SIG-M5 (cell line): ENCODE measurements around the gene GAREM2.
"Not testable (repeated sequence)": the region's sequence is repeated elsewhere in the genome, so short reads cannot be mapped to it uniquely, and the experiment has no call there.

ENCODE experiments used
- DNase-seq: peaks from one replicate; lab custom pipeline; 2025; lab: John Stamatoyannopoulos, UW

GAREM2 gene

DNA sequence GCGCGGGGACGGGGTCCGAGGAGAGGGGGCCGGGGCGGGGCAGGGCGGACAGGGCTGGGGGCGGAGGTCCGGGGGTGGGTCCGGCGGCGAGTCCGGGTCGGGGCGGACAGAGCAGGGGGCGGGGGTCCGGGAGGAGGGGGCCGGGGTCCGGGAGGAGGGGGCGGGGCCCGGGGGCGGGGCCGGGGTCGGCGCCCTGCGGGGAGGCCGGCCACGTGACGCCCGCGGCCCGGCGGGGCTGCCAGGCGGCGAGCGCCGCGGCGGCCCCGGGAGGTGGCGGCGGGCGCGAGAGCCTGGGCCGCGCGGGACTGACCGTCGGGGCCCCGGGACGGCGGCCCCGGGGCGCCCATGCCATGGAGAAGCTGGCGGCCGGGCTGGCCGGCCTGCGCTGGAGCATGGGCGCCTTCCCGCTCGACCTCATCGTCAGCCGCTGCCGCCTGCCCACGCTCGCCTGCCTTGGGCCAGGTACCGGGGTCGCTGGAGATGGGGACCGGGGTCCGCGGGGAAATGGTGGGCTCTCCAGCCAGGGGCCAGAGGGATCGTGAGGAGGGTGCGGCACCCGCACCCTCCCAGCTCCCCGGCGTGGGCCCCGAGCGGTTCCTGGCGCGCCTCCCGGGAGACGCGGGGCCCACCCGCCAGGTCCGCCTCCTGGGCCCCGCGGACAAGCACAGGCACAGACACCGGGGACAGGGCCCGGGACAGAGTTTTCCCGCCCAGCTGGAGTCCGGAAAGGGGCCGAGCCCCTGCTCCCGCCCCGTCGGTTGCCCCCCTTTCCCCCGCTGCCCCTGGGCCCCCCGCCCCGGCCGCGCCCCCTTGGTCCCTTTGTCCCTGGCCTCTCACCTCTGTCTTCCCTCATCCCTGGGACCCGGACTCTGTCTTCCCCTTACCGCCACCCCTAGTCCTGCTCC lies at the start of gene GAREM2:
GAREM2 (plus strand) TSS at position 218 of the 905 bp plus-strand sequence; CDS start at position 351, 133 bp downstream.
- DNase-seq = no peak

DNA sequence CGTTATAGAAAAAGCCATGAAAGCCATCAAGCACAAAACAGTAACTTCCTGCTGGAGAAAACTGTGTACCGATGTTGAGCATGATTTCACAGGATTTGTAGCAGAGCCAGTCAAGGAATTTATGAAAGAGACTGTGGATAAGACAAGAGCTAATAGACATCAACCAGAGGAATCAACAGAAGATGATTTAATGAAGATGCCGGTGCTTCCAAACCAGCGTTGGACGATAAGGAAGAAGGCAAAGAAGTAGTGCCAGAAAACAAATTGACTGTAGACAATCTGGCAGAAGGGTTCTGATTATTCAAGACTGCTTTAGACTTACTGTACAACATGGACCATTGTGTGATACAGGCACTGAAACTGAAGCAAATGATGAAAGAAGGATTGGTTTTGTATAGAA lies 49.5 kb upstream of the GAREM2 start:
- DNase-seq = no peak

GRCh38 chr2:26126074-26126473 lies 46.8 kb upstream of the GAREM2 start:
- DNase-seq = no peak

GRCh38 chr2:26128176-26128575 lies 44.7 kb upstream of the GAREM2 start:
- DNase-seq = no peak

DNA sequence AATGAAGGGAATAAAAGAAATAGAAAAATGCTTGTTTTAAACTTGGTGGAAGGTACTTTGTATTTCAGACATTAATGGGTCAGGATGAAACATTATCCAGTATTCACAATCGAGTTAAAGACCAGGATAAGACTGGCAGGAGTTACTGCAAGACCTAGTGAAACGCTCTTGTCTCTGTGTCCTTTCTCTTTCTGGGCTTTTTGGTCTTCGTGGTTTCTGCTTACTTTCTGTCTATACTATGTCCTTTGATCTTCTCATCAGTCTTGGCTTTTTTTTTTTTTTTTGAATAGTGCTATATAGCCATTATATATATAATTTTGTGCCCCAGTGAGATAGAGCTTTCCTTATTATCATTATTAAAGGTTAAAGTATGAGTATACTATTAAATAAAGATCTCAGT lies 42.1 kb upstream of the GAREM2 start:
- no peak for DNase-seq

GRCh38 chr2:26136451-26136850 lies 36.4 kb upstream of the GAREM2 start:
- DNase-seq = no peak

- DNase-seq = no peak
Measured at GRCh38 chr2:26139269-26140183, 33.4 kb upstream of the GAREM2 start.

DNA sequence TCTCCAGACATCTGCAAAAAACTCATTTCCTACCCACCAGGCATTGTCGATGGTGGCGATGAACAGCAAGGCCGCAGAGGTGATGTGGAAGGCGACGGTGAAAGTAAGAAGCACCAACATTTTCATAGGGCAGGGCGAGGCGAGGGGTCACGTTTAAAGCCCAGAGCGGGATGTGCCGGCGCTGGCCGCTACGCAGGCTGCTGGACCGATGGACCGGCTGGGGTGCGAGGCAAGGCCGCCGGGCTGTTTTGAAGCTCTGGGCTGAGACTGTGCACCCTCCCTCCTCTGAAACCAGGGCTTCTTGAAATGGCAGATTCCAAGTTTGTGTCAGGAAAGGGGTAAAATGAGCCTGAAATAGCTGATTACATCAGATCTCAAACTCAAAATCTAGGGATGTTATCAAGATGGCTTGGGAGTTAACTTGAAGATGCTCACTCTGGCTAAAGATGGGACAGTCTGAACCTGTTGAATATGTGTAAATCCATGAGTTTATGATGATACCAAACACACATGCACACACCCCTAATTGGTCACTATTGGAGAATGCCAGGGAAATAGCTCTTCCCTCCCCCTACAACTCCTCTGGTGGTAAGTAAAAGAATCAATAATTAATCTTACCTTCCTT lies 31.6 kb upstream of the GAREM2 start:
- DNase-seq = no peak

GRCh38 chr2:26144031-26144430 lies 28.9 kb upstream of the GAREM2 start:
- DNase-seq = no peak

DNA sequence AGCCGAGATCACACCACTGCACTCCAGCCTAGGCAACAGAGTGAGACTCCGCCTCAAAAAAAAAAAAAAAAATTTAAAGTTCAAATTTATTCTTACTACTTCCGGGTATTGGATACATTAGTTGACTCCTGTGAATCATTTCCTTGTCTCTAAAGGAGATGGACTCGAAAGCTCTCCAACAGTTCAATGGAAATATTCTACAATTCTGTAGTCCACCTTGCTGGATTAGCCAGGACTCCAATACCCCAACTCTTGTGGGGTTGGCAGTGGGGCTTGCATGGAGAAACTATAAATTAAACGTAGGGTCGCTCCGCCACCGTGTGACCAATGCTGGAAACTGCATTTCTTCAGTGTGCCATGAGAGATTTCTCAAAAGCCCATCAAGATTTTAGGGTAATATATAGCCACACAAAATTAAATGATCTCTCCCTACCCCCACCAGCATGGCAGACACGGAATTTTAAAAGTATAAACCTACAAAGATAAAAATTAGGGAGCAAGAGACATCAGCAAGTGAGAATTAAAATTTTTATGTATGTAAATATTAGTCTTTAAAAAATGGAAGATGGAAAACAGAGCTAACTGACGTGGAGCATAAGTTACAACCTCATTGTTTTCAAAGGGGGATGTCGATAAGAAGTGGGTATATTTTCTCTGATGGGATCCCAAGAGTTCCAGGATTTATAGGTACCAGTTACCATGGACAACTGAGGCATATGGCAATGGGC lies 27.8 kb upstream of the GAREM2 start:
- DNase-seq = no peak

DNA sequence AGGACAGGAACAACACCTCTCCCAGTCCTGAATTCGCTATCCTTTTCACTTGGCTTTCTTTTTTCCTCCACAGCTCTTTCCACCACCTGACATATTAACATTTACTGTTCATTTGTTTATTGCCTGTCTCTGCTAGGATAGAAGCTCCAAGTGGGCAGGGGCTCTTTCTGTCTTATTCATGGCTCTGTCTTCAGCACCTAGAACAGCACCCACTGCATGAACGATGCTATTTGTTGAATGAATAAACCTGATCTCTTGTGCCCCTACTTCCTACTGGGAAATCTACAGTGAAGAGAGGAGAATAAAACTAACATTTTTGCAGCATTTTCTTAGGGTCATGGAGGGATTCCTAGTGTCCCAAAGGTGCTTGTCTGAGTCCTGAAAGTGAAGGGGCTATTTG lies 24.4 kb upstream of the GAREM2 start:
- no peak for DNase-seq

- no peak for DNase-seq
Measured at GRCh38 chr2:26150243-26150642, 22.6 kb upstream of the GAREM2 start.

- DNase-seq = no peak
Measured at GRCh38 chr2:26157580-26157979, 15.3 kb upstream of the GAREM2 start.

GRCh38 chr2:26161926-26162325 lies 11.0 kb upstream of the GAREM2 start:
- DNase-seq = no peak

GRCh38 chr2:26162963-26163362 lies 9.9 kb upstream of the GAREM2 start:
- DNase-seq = no peak

GRCh38 chr2:26164231-26164630 lies 8.7 kb upstream of the GAREM2 start:
- no peak for DNase-seq

DNA sequence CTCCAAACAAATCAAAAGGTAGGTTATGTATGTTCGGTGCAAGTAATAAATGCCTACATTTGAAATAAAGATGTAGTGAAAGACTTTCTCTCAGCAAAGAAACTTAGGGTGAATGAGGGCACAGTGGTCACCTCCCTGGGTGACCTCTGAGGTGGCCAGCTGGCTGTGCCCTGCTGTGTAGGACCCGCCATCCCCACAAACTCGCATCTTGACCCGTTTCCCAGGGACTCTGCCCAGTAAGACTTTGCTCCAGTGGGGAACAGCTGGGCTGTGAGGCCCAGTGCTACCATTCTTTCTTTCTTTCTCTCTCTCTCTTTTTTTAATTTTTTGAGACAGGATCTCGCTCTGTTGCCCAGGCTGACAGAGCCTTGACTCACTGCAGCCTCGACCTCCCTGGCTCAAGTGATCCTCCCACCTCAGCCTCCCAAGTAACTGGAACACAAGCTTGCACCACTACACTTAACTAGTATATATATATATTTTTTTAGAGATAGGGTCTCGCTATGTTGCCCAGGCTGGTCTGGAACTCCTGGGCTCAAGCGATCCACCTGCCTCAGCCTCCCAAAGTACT lies 8.2 kb upstream of the GAREM2 start:
- DNase-seq = no peak

GRCh38 chr2:26165403-26165802 lies 7.5 kb upstream of the GAREM2 start:
- no peak for DNase-seq

DNA sequence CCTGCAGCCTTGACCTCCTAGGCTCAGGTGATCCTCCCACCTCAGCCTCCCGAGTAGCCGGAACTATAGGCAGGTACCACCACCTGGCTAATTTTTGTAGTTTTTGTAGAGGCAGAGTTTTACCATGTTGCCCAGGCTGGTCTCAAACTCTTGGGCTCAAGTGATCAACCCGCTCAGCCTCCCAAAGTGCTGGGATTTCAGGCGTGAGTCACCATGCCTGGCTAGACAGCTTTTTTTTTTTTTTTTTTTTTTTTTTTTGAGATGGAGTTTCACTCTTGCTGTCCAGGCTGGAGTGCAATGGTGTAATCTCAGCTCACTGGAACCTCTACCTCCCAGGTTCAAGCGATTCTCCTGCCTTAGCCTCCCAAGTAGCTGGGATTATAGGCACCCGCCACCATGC lies 6.3 kb upstream of the GAREM2 start:
- DNase-seq = not testable (repeated sequence)

GRCh38 chr2:26168785-26169184 lies 4.1 kb upstream of the GAREM2 start:
- no peak for DNase-seq

- DNase-seq = no peak
Measured at GRCh38 chr2:26169226-26169625, 3.7 kb upstream of the GAREM2 start.
